SK-N-MC (cell line): ENCODE results near the gene MAPT.

Experiments used
- EZH2 ChIP-seq: fragments of 200-600 bp; sonication (generic); IDR thresholded peaks from one replicate; pipeline ENCODE4 v1.6.1; 2017; ENCODE audit warnings: antibody characterized with exemption
- FOXP2 ChIP-seq: optimal IDR thresholded peaks from 2 replicates; pipeline ENCODE3; 2011; ENCODE audit warnings: mild to moderate bottlenecking, moderate library complexity; ENCODE audit not compliant: insufficient read depth; ENCODE audit errors: extremely low read length, control extremely low read depth
- POLR2AphosphoS5 ChIP-seq: IDR thresholded peaks from 2 replicates; pipeline ENCODE4 v1.6.1; 2012; ENCODE audit warnings: mild to moderate bottlenecking, low read depth, low read length, borderline replicate concordance

DNA sequence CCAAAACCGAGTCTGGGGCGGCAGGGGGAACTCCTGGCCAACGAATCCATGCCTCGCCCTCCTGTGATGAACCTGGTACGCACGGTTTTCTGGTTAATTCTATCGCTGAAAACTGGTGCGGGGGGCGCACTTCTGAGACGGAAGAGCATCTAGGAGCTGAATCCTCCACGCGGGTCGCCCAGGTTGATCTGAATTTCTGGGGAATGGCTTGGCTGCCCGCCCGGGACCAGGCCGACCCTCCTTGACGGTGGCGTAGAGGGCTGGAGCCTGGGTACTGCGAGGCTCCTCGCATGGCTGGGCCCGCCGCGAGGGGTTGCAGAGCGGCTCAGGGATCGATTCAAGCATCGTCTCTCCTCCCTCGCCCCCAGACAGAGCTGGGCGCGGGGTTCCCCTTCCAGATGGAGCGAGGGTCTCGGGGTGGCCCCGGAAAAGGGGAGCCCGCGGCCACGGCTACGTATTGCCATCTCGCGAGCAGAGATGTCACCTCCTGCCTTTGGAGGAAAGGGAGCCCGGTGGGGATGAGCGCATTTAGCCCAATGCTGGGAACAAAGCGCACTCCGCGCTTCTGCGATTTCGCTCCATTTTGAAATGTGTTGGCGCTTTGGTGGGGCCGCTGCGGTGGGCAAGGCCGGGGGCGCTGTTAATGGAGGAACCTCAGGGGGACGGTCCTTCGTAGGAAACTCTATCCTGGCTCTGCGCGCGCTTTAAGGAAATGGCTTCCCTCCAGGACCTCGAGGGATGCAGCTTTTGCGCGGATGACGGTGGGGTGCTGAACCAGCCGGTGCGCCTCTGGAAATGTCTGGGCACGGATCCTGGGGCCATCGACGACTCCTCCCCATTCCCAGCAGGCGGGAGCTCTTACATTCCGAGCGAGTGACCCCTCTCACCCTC lies 2.7 kb downstream of the MAPT start:
- TF ChIP-seq EZH2 (no peak), POLR2AphosphoS5 (no peak), FOXP2 (no peak)
